Activated naive CD4-positive, alpha-beta T cell treated with anti-CD3 and anti-CD28 coated beads, Interleukin-2, amount 50 U/mL, for 72 hours (primary cell): Measurements from ENCODE around the gene RAB10. TPM values are rescaled to one million over a fixed set of nuclear protein-coding genes. Genes with fewer than 3 reads are reported as not detected.
A peak's percentile ranks its signal among the peaks of the same experiment; 100 is the strongest.
"Not testable (repeated sequence)": the region's sequence is repeated elsewhere in the genome, so short reads cannot be mapped to it uniquely, and the experiment has no call there.

Experiments
- ATAC-seq, 2 donors: fragments of 150-1000 bp; cut with Tn5 transposase; 2 replicates each; pipeline ENCODE4 v1.10.0; 2021; ENCODE audit warnings: mild to moderate bottlenecking in 2 of 2, moderate library complexity in 2 of 2
- DNase-seq, 2 donors: peaks; one replicate each; pipeline ENCODE4 v3.0.0; 2021 to 2022; ENCODE audit warnings: low spot score in 2 of 2
- H3K27ac Mint-ChIP-seq, 2 donors: one replicate each; pipeline ENCODE4 v1.8.0; 2022; ENCODE audit warnings: mild to moderate bottlenecking in 2 of 2, mixed read lengths in 2 of 2
- H3K36me3 Mint-ChIP-seq, 2 donors: one replicate each; pipeline ENCODE4 v1.8.0; 2022; ENCODE audit warnings: mixed read lengths in 2 of 2
- H3K9me3 Mint-ChIP-seq, 2 donors: one replicate each; pipeline ENCODE4 v1.8.0; 2022; ENCODE audit warnings: mixed read lengths in 2 of 2
- total RNA-seq, 2 donors: library from RNA; stranded (reverse); gene quantifications; one replicate each; pipeline ENCODE4 v1.2.3, GENCODE V29; 2022

The RAB10 gene
- total RNA-seq, 2 donors from 2014 or later: 83.1 to 90.1 TPM

GRCh38 chr2:26010943-26011342 lies 22.9 kb upstream of the RAB10 start:
- no peak for ATAC-seq
- no peak for DNase-seq
- Mint-ChIP-seq H3K27ac (no peak overlapping the region), H3K36me3 (no peaks in the 10 kb centered on the region), H3K9me3 (no peaks in the 10 kb centered on the region)

DNA sequence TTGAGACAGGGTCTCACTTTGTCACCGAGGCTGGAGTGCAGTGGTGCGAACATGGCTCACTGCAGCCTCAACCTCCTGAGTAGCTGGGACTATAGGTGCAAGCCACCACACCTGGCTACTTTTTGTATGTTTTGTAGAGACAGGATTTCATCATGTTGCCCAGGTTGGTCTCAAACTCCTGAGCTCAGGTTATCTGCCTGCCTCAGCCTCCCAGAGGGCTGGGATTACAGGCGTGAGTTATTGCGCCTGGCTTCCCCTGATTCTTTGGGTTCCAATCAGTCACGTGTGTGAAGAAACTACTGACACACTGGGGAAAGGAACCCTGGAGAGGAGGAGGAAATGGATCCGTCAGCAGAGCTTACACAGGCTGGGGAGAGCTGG lies 22.3 kb upstream of the RAB10 start:
- ATAC-seq: no peak
- no peaks in the 10 kb centered on the region for H3K9me3 Mint-ChIP-seq

GRCh38 chr2:26011990-26012856 lies 21.7 kb upstream of the RAB10 start:
- ATAC-seq: peak in 1 of 2 donors; percentile 49
- no peak for DNase-seq
- H3K27ac Mint-ChIP-seq: no peak overlapping the region
- H3K9me3 Mint-ChIP-seq: no peaks in the 10 kb centered on the region
- no peaks in the 10 kb centered on the region for H3K36me3 Mint-ChIP-seq

More for the DNA sequence above, 22.3 kb upstream of the RAB10 start:
- no peaks in the 10 kb centered on the region for H3K36me3 Mint-ChIP-seq
- no peak for DNase-seq
- H3K27ac Mint-ChIP-seq: no peak overlapping the region

DNA sequence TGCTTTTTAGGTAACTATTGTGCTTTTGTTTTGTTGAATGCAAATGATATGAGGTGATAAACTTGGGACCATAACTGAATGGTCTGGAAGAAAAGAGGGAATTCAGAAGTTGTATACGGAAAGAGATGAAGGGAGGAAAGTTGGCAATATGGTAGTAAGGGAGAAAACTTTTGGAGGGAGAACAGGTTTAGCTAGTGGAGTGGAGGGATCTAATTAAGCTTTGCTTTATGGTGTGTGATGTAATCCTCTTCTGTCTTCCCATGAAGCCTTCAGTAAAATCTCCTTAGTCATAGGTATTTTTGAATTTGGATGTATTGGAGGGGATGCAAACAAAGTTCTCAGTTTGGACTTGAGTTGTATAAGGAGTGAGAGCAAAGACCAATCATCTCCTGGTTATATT lies 20.2 kb upstream of the RAB10 start:
- H3K27ac Mint-ChIP-seq: no peak overlapping the region
- ATAC-seq (no peak), DNase-seq (no peak)
- H3K9me3 Mint-ChIP-seq: no peaks in the 10 kb centered on the region
- no peaks in the 10 kb centered on the region for H3K36me3 Mint-ChIP-seq

GRCh38 chr2:26016012-26016705 lies 17.7 kb upstream of the RAB10 start:
- Mint-ChIP-seq H3K27ac (no peak overlapping the region), H3K36me3 (no peaks in the 10 kb centered on the region), H3K9me3 (no peaks in the 10 kb centered on the region)
- no peak for ATAC-seq
- no peak for DNase-seq

GRCh38 chr2:26016706-26017045 lies 17.2 kb upstream of the RAB10 start:
- ATAC-seq, H3K9me3 Mint-ChIP-seq, H3K27ac Mint-ChIP-seq, H3K36me3 Mint-ChIP-seq, DNase-seq: not testable (repeated sequence)

DNA sequence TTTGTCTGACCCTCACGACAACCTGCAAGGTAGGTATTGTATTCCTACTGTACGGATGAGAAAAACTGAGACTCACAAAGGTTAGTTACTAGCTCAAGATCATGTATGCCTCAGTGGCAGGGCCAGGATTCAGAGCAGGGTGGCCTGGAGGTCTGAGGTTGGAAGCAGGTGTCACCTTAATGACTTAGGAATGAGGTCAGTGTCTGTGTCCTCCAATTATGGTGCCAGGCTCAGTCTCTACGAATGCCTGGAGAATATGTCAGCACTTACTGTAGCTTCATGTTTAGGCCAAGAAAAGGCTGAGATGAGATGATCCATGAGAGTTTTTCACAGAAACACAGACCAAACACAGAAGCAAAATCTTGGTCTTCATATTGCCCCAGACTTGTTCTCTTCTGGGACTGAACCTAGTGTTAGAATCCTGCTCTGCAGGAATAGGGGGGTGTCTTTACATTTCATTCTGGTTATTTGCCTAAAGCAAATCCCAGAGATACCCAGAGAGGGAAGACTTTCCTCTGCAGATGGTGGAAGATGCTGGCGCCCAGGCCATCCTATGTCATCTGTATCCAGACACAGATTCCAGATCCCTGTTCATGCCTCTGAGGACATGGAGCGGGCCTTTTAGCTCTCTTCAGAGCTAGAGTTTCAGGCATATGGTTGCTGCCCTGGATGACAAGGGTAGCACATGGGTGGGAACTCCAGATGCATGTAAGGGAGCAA lies 16.3 kb upstream of the RAB10 start:
- H3K27ac Mint-ChIP-seq: no peak overlapping the region
- no peaks in the 10 kb centered on the region for H3K9me3 Mint-ChIP-seq
- no peaks in the 10 kb centered on the region for H3K36me3 Mint-ChIP-seq
- ATAC-seq (no peak), DNase-seq (no peak)

DNA sequence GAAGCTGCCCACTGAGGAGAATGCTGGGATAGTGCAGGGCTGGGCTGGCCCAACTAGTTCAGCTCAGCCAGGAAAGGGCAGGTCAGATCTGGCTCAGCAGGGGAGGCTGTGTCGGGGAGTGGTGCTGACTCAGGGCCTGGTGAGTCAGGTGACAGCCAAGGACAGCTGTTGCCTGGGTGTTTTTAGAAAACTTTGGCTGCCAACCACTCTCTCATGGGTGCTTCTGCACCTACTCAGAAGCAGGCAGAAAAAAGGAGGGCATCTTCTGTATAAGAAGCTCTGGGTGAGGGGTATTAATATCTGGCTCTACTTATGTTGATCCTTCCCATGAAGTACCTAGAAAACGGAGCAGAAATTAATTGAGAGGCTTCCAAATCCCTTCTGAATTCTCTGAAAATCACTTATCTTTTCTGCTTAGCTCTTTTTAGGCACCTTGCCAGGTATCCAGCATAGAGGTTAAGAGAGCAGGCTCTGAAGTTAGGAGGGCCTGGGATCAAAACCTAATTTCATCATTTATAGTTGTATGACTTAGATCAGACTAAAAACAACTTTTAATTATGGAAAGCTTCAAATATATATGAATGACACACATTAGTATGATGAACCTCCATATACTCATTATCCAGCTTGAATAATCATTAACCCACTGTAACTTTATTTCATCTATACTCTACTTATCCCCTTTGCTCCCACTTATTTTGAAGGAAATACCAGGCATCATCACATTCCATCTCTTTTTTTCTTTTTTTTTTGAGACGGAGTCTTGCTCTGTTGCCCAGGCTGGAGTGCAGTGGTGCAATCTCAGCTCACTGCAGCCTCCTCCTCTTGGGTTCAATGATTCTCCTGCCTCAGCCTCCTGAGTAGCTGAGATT lies 15.5 kb upstream of the RAB10 start:
- peak; percentile 83 to 89 for ATAC-seq
- DNase-seq: peak in 1 of 2 donors; percentile 18
- Mint-ChIP-seq H3K9me3 (no peaks in the 10 kb centered on the region), H3K36me3 (no peaks in the 10 kb centered on the region), H3K27ac (no peak overlapping the region)

DNA sequence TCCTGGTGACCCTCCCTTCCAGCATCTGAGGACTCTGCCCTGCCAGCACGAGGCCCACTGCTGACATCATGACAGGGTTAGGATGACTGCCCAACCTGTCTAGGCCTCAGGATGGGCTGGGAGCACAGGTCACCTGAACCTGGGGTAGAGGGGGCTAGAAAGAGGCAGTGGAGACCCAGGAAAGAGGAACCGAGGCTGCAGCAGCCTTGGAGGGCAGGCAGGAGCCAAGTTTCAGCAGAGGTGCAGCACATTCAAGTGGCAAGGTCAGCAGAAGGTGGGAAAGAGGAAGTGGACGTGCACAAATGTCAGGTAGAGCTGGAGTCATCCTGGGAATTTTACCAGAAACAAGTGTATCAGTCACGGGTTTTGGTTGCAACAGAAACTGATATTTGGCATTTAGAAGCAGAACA lies 13.6 kb upstream of the RAB10 start:
- DNase-seq (no peak), ATAC-seq (no peak)
- Mint-ChIP-seq H3K9me3 (no peaks in the 10 kb centered on the region), H3K36me3 (no peaks in the 10 kb centered on the region), H3K27ac (no peak overlapping the region)

DNA sequence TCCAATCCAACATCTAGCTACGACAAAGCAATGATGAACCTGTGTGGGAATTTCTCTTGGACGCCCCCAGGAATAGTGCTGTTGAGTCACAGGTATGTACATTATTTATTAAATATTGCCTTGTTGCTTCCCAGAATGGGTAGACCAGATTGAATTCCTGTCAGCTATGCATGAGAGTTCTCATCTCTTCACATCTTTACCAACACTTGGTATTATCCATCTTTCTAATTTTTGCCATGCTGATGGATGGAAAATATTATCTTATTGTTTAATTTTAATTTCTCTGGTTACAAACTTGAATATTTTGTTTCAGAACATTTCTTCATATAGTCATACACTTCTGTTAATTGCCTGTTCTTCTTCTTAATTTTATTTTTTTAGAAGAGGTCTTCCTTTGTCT lies 9.6 kb upstream of the RAB10 start:
- no peaks in the 10 kb centered on the region for H3K9me3 Mint-ChIP-seq
- H3K27ac Mint-ChIP-seq: no peak overlapping the region
- DNase-seq: no peak
- no peaks in the 10 kb centered on the region for H3K36me3 Mint-ChIP-seq
- ATAC-seq: no peak

DNA sequence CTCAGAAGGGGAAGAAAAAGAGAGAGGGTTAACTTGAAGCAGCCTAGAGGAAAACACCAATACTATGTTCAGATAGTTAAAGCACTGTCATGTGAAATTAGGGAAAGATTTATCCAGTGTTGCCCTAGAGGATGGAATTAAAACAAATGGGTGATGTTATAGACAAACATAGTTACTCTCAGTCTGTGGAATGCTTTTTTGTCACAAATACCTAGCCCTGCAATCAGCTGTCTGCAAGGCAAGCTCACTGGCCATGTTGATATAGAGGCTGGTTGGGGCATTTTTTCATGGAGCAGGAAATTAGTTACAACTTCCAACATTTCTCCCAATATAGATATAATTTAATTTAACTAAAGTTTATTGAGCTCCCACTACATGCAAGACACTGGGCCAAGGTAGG lies 8.4 kb upstream of the RAB10 start:
- no peaks in the 10 kb centered on the region for H3K36me3 Mint-ChIP-seq
- DNase-seq (no peak), ATAC-seq (no peak)
- no peak overlapping the region for H3K27ac Mint-ChIP-seq
- no peaks in the 10 kb centered on the region for H3K9me3 Mint-ChIP-seq

- peak; percentile 37 to 52 for ATAC-seq
- not testable (repeated sequence) for H3K9me3 Mint-ChIP-seq, H3K36me3 Mint-ChIP-seq, H3K27ac Mint-ChIP-seq, DNase-seq
Measured at GRCh38 chr2:26028083-26028482, 5.8 kb upstream of the RAB10 start.

- ATAC-seq: peak in 1 of 2 donors; percentile 17
- not testable (repeated sequence) for DNase-seq, H3K9me3 Mint-ChIP-seq
- Mint-ChIP-seq H3K36me3 (peaks cover 19% of the 10 kb centered on the region in 2 donors), H3K27ac (peak overlapping the region; percentile 92 to 94)
Measured at GRCh38 chr2:26032586-26033269, 1.2 kb upstream of the RAB10 start.

GRCh38 chr2:26033270-26033817 lies 540 bp upstream of the RAB10 start:
- Mint-ChIP-seq H3K36me3 (peaks cover 19% of the 10 kb centered on the region in 2 donors), H3K9me3 (no peaks in the 10 kb centered on the region), H3K27ac (peak overlapping the region; percentile 92 to 94)
- peak in 1 of 2 donors; percentile 44 for ATAC-seq
- DNase-seq: no peak

DNA sequence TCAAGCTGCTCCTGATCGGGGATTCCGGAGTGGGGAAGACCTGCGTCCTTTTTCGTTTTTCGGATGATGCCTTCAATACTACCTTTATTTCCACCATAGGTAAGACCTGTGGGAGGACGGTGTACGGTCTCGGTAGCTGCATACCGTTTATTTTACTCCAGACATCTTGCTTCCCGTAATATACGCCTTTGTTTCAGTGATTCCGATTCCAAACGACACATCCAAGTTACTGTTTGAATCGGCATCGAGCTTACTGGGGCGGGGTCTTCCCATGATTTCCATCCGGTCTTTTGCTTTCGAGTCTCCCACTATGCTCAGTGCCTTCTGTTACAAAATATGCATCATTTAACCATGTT lies 731 bp downstream of the RAB10 start:
- peaks cover 19% of the 10 kb centered on the region in 2 donors for H3K36me3 Mint-ChIP-seq
- peak overlapping the region; percentile 94 to 96 for H3K27ac Mint-ChIP-seq
- ATAC-seq: no peak
- DNase-seq: no peak
- H3K9me3 Mint-ChIP-seq: no peaks in the 10 kb centered on the region
